ENCODE data around the gene RSPH3. TPM values are rescaled to one million over a fixed set of nuclear protein-coding genes. Genes with fewer than 3 reads are reported as not detected.

Gene RSPH3
- total and polyA plus RNA-seq, 2 of the 13 experiments (the other 11 are each of a cell fraction or from before 2014, with no cell fraction given) = 1.3 to 3.5 TPM

DNA sequence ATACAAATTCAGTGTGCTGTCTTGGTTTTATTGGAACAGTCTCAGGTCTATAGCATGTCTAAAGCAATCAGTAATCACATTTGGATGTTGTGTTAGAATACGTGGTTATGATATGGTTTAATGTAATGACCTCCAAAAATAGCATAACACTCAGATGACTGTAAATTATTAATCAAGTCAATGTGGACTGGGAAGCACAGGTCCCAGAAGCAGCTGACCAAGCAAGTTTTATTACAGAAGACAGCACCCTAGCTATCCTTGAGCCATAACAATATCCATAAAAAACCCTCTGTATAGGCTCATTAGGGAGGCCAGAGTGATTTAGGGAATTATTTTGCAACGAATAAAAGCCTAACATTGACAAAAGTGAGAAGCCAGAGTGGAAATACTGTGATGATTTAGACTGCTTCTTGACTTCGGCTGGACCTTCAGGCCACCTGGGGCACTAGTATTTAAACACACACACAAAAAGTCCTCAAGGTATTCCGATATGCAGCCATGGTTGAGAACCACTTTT is 66.9 kb downstream of the RSPH3 start (continued):
- TF ChIP-seq GABPA (IDR thresholded peaks at IDR 0.05; ENCODE audit: low read depth, low read length) (no peak), GABPA (CRISPR knock-in tag; IDR thresholded peaks at IDR 0.05; ENCODE audit: low read depth) (no peak), ZNF33B (CRISPR knock-in tag; IDR thresholded peaks at IDR 0.05) (no peak), PHF20 (CRISPR knock-in tag; IDR thresholded peaks at IDR 0.05) (no peak), MAFF (IDR thresholded peaks at IDR 0.05; ENCODE audit: low read depth, low read length) (peak; percentile 33; the same call in 1 of the 2 replicates), MAFK (conservative IDR thresholded peaks at IDR 0.05 in 1 of 2, IDR thresholded peaks at IDR 0.05 in 1 of 2; ENCODE audit: low read length in 2 of 2) (peak; percentile 43 to 63; a peak in 3 of 4 replicates)

DNA sequence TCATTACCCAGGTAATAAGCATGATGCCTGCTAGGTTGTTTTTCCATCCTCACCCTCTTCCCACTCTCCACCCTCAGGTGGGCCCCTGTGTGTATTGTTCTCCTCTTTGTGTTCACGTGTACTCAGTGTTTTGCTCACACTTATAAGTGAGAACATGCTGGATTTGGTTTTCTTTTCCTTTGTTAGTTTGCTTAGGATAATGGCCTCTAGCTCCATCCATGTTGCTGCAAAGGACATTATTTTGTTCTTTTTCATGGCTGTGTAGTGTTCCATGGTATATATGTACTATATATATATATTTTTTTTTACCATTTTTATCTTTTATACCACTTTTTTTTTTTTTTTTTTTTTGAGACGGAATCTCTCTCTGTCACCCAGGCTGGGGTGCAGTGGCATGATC is 71.9 kb downstream of the RSPH3 start:
- no peak for ATAC-seq
- H3K9me3 ChIP-seq (ENCODE audit: low read length) = no peaks in the 10 kb centered on the region
- H3K27me3 ChIP-seq (ENCODE audit: control insufficient read depth in 1 of 2, insufficient read depth in 2 of 2, low read length in 2 of 2) = 0 out of 5 replicates have a peak, but pooled peaks cover 0 to 2% of the 10 kb centered on the region in 2 experiments
- H2AFZ ChIP-seq (ENCODE audit: low read length) = no peak overlapping the region
- no peaks in the 10 kb centered on the region for H4K20me1 ChIP-seq (ENCODE audit: insufficient read depth, low read length)
- no peak for TF ChIP-seq GLI4 (CRISPR knock-in tag; IDR thresholded peaks at IDR 0.05; ENCODE audit: borderline replicate concordance)
- TF ChIP-seq ZNF253 (CRISPR knock-in tag; IDR thresholded peaks at IDR 0.05; ENCODE audit: borderline replicate concordance) = no peak
- no peak for TF ChIP-seq ARID2 (CRISPR knock-in tag; IDR thresholded peaks at IDR 0.05; ENCODE audit: borderline replicate concordance)
- TF ChIP-seq SRSF9 (IDR thresholded peaks at IDR 0.05; ENCODE audit: borderline replicate concordance, insufficient read depth, low read depth, low read length, poor library complexity, severe bottlenecking) = no peak
- TF ChIP-seq MEF2D (CRISPR knock-in tag; IDR thresholded peaks at IDR 0.05) = no peak
- no peak for TF ChIP-seq HHEX (CRISPR knock-in tag; IDR thresholded peaks at IDR 0.05)
- TF ChIP-seq, protein P1, sequence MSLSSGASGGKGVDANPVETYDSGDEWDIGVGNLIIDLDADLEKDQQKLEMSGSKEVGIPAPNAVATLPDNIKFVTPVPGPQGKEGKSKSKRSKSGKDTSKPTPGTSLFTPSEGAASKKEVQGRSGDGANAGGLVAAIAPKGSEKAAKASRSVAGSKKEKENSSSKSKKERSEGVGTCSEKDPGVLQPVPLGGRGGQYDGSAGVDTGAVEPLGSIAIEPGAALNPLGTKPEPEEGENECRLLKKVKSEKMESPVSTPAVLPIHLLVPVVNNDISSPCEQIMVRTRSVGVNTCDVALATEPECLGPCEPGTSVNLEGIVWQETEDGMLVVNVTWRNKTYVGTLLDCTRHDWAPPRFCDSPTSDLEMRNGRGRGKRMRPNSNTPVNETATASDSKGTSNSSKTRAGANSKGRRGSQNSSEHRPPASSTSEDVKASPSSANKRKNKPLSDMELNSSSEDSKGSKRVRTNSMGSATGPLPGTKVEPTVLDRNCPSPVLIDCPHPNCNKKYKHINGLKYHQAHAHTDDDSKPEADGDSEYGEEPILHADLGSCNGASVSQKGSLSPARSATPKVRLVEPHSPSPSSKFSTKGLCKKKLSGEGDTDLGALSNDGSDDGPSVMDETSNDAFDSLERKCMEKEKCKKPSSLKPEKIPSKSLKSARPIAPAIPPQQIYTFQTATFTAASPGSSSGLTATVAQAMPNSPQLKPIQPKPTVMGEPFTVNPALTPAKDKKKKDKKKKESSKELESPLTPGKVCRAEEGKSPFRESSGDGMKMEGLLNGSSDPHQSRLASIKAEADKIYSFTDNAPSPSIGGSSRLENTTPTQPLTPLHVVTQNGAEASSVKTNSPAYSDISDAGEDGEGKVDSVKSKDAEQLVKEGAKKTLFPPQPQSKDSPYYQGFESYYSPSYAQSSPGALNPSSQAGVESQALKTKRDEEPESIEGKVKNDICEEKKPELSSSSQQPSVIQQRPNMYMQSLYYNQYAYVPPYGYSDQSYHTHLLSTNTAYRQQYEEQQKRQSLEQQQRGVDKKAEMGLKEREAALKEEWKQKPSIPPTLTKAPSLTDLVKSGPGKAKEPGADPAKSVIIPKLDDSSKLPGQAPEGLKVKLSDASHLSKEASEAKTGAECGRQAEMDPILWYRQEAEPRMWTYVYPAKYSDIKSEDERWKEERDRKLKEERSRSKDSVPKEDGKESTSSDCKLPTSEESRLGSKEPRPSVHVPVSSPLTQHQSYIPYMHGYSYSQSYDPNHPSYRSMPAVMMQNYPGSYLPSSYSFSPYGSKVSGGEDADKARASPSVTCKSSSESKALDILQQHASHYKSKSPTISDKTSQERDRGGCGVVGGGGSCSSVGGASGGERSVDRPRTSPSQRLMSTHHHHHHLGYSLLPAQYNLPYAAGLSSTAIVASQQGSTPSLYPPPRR (CRISPR knock-in tag; IDR thresholded peaks at IDR 0.05; ENCODE audit: borderline replicate concordance) = no peak
- no peak for DNase-seq (ENCODE audit: low spot score)
- intact Hi-C loops (cut with micrococcal nuclease; ENCODE audit: unreplicated experiment) = no loop called here
- in situ Hi-C loops (cut with HindIII; ENCODE audit: extremely low pct_ligation_motif_present, low pct_unique_long_range_greater_than_20kb) = no loop called here
- H3K27ac ChIP-seq (ENCODE audit: extremely low read length, insufficient read depth, low read length) = no peak overlapping the region
- CTCF ChIA-PET (ENCODE audit: low intra/inter-chr PET ratio, low total read pairs) = no interaction called here
- no peaks in the 10 kb centered on the region for H3K36me3 ChIP-seq (replicated peaks in 1 of 2; ENCODE audit: control insufficient read depth in 1 of 2, insufficient read depth in 2 of 2, low read length in 2 of 2)
- FAIRE-seq = no peak
- no peak overlapping the region for H3K4me2 ChIP-seq (ENCODE audit: low read depth, low read length)
- no peak overlapping the region for H3K9ac ChIP-seq (ENCODE audit: insufficient read depth, low read depth, low read length)
- BruUV-seq (replicated peaks) = no TSS peak
- WGBS (ENCODE audit: low lambda C conversion rate) = 15% methylated on average over 2 of the region's 2 CpGs
- no peaks in the 10 kb centered on the region for H3K4me1 ChIP-seq (ENCODE audit: insufficient read depth, low read length)
- POLR2A ChIA-PET = no interaction called here
- no peaks in the 10 kb centered on the region for H3K79me2 ChIP-seq (ENCODE audit: insufficient read depth, low read length)
- no peak overlapping the region for H3K4me3 ChIP-seq (replicated peaks in 1 of 3; ENCODE audit: insufficient read depth in 1 of 3, low read depth in 2 of 3, low read length in 3 of 3)
